Upper lobe of left lung (tissue), 4 donors: ENCODE results near the gene AFF3.

ENCODE experiments used
- EP300 ChIP-seq, 4 donors: sonication (generic); formaldehyde crosslinking; IDR thresholded peaks; one replicate each; pipeline ENCODE4 v1.5.1; 2017; ENCODE audit warnings: antibody characterized with exemption in 4 of 4, control low read depth in 2 of 4
- POLR2A ChIP-seq, 4 donors: fragments of 450-650 bp; IDR thresholded peaks; one replicate each; pipeline ENCODE4 v1.5.1; 2016 to 2017; ENCODE audit warnings: antibody characterized with exemption in 4 of 4, mild to moderate bottlenecking in 2 of 4
- POLR2AphosphoS5 ChIP-seq, 2 donors: sonication (generic); formaldehyde crosslinking; IDR thresholded peaks; one replicate each; pipeline ENCODE4 v1.5.1; 2017; ENCODE audit warnings: antibody characterized with exemption in 2 of 2
- TF ChIP-seq, protein P1 (sequence below), 6 experiments: fragments of 450-650 bp in 4 of 6; fragments of 200-600 bp in 2 of 6; sonication (generic) in 2 of 6; IDR thresholded peaks; one replicate each; pipeline ENCODE4 v1.5.1; 2016 to 2019; ENCODE audit warnings: antibody characterized with exemption in 6 of 6

- TF ChIP-seq, protein P1, sequence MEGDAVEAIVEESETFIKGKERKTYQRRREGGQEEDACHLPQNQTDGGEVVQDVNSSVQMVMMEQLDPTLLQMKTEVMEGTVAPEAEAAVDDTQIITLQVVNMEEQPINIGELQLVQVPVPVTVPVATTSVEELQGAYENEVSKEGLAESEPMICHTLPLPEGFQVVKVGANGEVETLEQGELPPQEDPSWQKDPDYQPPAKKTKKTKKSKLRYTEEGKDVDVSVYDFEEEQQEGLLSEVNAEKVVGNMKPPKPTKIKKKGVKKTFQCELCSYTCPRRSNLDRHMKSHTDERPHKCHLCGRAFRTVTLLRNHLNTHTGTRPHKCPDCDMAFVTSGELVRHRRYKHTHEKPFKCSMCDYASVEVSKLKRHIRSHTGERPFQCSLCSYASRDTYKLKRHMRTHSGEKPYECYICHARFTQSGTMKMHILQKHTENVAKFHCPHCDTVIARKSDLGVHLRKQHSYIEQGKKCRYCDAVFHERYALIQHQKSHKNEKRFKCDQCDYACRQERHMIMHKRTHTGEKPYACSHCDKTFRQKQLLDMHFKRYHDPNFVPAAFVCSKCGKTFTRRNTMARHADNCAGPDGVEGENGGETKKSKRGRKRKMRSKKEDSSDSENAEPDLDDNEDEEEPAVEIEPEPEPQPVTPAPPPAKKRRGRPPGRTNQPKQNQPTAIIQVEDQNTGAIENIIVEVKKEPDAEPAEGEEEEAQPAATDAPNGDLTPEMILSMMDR (IDR thresholded peaks at IDR 0.05): no peak
- no peak for TF ChIP-seq POLR2A (IDR thresholded peaks at IDR 0.05)
- no peak for TF ChIP-seq POLR2AphosphoS5 (IDR thresholded peaks at IDR 0.05)
- no peak for TF ChIP-seq EP300 (IDR thresholded peaks at IDR 0.05)
Measured at GRCh38 chr2:100105678-100106054, 36.7 kb downstream of the AFF3 start.
